ENCODE data around the gene RP9. TPM values are rescaled to one million over a fixed set of nuclear protein-coding genes. Genes with fewer than 3 reads are reported as not detected.

RP9 gene
- total and polyA plus RNA-seq, 12 donors, result 4.2 to 23.0 (median 12.1) TPM

DNA sequence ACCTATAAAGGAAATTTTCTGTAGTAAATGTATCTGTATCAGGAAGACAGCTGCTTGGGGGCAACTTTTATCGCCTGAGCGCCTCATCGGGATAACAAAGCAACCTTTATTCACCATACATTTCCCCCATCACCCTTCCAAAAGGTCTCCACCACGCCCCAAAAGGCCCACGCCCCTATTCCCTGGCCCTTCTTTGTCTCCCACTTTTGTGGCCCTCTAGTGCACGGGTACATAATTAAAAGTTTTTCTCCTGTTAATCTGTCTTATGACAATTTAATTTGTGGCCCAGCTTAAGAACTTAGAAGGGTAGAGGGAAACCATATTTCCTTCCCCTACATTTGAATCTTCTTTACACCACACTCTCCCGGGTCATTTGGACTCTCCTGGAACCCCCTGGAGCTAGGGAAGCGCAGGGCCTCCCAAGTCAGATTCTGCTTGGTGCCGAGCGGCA is 625 bp downstream of the RP9 start:
- Histone ChIP-seq H3K36me3 (replicated peaks in 1 of 2) (peaks cover 0 to under 1% of the 10 kb centered on the region in 2 donors), H3K27ac (peak overlapping the region in 4 of 5 donors; percentile 71 to 86 (median 80)), H3K27me3 (no peaks in the 10 kb centered on the region), H3K9me3 (replicated peaks in 1 of 3) (no peaks in the 10 kb centered on the region), H3K4me3 (peak overlapping the region; percentile 16 to 100 (median 79)), H3K4me1 (replicated peaks in 1 of 2) (peaks cover 9 to 35% of the 10 kb centered on the region in 2 donors)
- WGBS, 4 donors, result 1 to 2% (median 1%) methylated on average over 8 to 10 of the region's 10 CpGs
- TF ChIP-seq POLR2A (IDR thresholded peaks at IDR 0.05), result no peak
- TF ChIP-seq, protein P1, sequence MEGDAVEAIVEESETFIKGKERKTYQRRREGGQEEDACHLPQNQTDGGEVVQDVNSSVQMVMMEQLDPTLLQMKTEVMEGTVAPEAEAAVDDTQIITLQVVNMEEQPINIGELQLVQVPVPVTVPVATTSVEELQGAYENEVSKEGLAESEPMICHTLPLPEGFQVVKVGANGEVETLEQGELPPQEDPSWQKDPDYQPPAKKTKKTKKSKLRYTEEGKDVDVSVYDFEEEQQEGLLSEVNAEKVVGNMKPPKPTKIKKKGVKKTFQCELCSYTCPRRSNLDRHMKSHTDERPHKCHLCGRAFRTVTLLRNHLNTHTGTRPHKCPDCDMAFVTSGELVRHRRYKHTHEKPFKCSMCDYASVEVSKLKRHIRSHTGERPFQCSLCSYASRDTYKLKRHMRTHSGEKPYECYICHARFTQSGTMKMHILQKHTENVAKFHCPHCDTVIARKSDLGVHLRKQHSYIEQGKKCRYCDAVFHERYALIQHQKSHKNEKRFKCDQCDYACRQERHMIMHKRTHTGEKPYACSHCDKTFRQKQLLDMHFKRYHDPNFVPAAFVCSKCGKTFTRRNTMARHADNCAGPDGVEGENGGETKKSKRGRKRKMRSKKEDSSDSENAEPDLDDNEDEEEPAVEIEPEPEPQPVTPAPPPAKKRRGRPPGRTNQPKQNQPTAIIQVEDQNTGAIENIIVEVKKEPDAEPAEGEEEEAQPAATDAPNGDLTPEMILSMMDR (IDR thresholded peaks at IDR 0.05), result peak in 3 of 6 experiments; percentile 8 to 19 (median 16)
- intact Hi-C loops (cut with DNase I), result loop anchor here in 1 of 2 donors (10.0 kb wide), 1 partner anchor 164 kb away; no protein-coding TSS in a partner anchor
- no peak for DNase-seq

DNA sequence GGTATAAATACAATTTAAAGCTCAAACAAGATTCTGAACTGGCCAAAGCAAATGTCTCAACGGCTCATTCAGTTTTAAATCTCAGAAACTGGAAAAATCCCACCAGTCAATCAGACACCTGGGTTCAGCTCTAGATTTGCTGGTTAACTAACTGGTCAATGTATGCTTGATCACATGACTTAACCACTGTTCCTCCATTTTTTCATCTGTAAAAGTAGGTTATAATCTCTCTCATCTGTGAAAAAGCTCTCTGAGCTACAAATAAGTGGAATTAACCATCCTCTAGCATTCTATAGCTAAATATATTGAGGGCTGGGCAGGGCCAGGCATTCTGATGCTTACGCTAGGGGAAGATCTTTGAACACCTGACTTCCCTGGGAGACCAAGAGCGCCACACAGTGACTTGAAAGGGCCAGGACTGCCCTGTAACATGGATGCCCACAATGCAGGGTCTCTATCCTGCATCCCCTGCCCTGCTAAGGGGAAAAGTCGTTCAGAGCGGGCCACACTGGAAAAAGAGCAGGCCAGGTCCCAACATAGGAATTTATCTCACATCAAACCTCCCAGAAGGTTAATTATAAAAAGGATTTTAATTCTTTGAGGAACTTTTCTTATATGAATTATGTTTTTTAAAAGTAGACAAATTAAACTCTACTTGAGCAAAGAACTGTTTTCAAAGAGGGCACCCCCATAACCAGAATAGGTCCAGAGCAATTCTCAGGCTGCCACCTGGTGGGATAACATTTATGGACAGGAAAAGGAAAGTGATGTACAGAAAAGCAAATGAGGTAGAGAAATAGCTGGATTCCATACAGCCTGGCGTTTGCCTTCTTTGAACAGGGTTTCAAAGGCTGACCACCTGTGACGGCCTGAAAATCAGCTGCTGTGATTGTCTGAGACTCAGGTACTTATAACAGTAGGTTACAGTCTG is 1.8 kb downstream of the RP9 start:
- Histone ChIP-seq H3K27ac (no peak overlapping the region), H3K9me3 (replicated peaks in 1 of 3) (no peaks in the 10 kb centered on the region), H3K36me3 (replicated peaks in 1 of 2) (peaks cover 0 to 12% of the 10 kb centered on the region in 2 donors), H3K4me1 (replicated peaks in 1 of 2) (peaks cover 9 to 35% of the 10 kb centered on the region in 2 donors), H3K4me3 (peak overlapping the region in 1 of 4 donors; percentile 100), H3K27me3 (no peaks in the 10 kb centered on the region)
- no peak for TF ChIP-seq POLR2A (IDR thresholded peaks at IDR 0.05)
- TF ChIP-seq, protein P1 (IDR thresholded peaks at IDR 0.05), result peak in 5 of 6 experiments; percentile 21 to 48 (median 32)
- 45 to 64% (median 50%) methylated on average over 7 of the region's 7 CpGs for WGBS, 4 donors
- DNase-seq, result peak in 6 of 7 donors; percentile 14 to 36 (median 21)
- intact Hi-C loops (cut with DNase I), result loop anchor here in 1 of 2 donors (10.0 kb wide), 1 partner anchor 163 kb away; no protein-coding TSS in a partner anchor

DNA sequence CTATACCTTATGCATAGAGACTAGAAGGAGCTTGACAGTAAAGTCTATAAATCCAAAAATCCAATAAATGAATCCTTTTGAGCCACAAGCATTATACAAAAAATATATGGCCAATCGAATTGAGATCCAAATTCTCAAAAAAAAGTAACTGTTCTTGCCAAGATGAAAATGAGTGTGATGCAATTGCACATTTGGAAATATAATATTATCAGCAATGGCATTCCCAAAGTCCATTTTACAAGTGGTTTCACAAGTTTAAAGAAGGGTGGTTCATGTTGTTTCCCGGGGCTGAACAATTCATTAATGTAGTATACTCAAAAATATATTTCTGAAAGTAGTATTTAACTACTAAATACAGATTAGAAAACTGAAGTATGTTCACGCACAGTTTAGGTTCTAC is 7.3 kb downstream of the RP9 start:
- Histone ChIP-seq H3K4me1 (replicated peaks in 1 of 2) (peaks cover 0 to 11% of the 10 kb centered on the region in 2 donors), H3K9me3 (replicated peaks in 1 of 3) (no peaks in the 10 kb centered on the region), H3K4me3 (no peak overlapping the region), H3K36me3 (replicated peaks in 1 of 2) (peaks cover 0 to 54% of the 10 kb centered on the region in 2 donors), H3K27ac (no peak overlapping the region), H3K27me3 (no peaks in the 10 kb centered on the region)
- intact Hi-C loops (cut with DNase I), result loop anchor here in 1 of 2 donors (10.0 kb wide), 1 partner anchor 157 kb away; no protein-coding TSS in a partner anchor
- no peak for DNase-seq
- WGBS, 4 donors, result 80 to 89% (median 83%) methylated on average over 3 of the region's 3 CpGs
- TF ChIP-seq POLR2A (IDR thresholded peaks at IDR 0.05), result no peak
- TF ChIP-seq, protein P1 (IDR thresholded peaks at IDR 0.05), result no peak

DNA sequence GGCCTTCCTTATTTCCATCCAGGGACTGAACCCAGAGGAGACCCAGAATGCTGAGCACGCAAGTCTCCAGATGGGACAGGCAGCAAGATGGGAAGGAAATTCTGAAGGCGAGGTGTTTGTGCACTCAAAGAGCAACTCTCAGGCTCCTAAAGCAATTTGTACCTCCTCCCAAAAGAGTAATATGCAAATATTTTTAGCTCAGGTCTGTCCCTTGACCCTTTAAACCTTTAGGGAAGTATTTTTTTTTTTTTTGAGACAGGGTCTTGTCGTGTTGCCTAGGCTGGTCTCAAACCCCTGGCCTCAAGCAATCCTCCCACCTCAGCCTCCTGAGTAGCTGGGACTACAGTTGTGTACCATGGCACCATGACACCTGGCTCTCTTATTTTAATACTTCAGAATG is 8.4 kb downstream of the RP9 start:
- Histone ChIP-seq H3K27ac (no peak overlapping the region), H3K36me3 (replicated peaks in 1 of 2) (peaks cover 0 to 66% of the 10 kb centered on the region in 2 donors), H3K27me3 (no peaks in the 10 kb centered on the region), H3K9me3 (replicated peaks in 1 of 3) (no peaks in the 10 kb centered on the region), H3K4me1 (replicated peaks in 1 of 2) (peaks cover 0 to under 1% of the 10 kb centered on the region in 2 donors), H3K4me3 (no peak overlapping the region)
- 77 to 88% (median 84%) methylated on average over 3 of the region's 3 CpGs for WGBS, 4 donors
- intact Hi-C loops (cut with DNase I), result loop anchor here in 1 of 2 donors (10.0 kb wide), 1 partner anchor 156 kb away; no protein-coding TSS in a partner anchor
- no peak for TF ChIP-seq POLR2A (IDR thresholded peaks at IDR 0.05)
- TF ChIP-seq, protein P1 (IDR thresholded peaks at IDR 0.05), result no peak
- no peak for DNase-seq

All from adrenal gland (tissue), 12 donors.